CD14-positive monocyte (primary cell): Measurements from ENCODE around the gene MAPK4. TPM values are rescaled to one million over a fixed set of nuclear protein-coding genes. Genes with fewer than 3 reads are reported as not detected.

ENCODE experiments used
- DNase-seq, 3 donors: peaks; one replicate each; pipeline ENCODE4 v3.0.0-alpha.2; 2011 to 2022
- H2AFZ ChIP-seq: 2 replicates; pipeline ENCODE4 v1.6.0; 2012; ENCODE audit warnings: mild to moderate bottlenecking, low read depth, low read length, inconsistent platforms; ENCODE audit not compliant: insufficient read depth, poor library complexity, severe bottlenecking
- H3K27ac ChIP-seq, 2 donors: 1 replicate in 1 of 2; 2 replicates in 1 of 2; pipeline ENCODE4 v1.5.1; 2012 to 2013; ENCODE audit warnings: low read length in 2 of 2, control low read depth in 1 of 2, inconsistent platforms in 1 of 2, low read depth in 1 of 2, mild to moderate bottlenecking in 1 of 2
- H3K27me3 ChIP-seq, 2 donors: one replicate each; pipeline versions ENCODE4 v1.6.0 to v1.6.1; 2011 to 2013; ENCODE audit warnings: low read length in 2 of 2; ENCODE audit not compliant: control insufficient read depth in 2 of 2, insufficient read depth in 2 of 2
- H3K36me3 ChIP-seq, 2 donors: replicated peaks in 1 of 2; 1 replicate in 1 of 2; 2 replicates in 1 of 2; pipeline versions ENCODE4 v1.5.1 to v1.6.1; 2012 to 2013; ENCODE audit warnings: low read length in 2 of 2, control low read depth in 1 of 2, inconsistent platforms in 1 of 2, mild to moderate bottlenecking in 1 of 2; ENCODE audit not compliant: insufficient read depth in 2 of 2, control insufficient read depth in 1 of 2
- H3K4me1 ChIP-seq, 2 donors: 1 replicate in 1 of 2; 2 replicates in 1 of 2; pipeline versions ENCODE4 v1.5.1 to v1.6.1; 2012 to 2013; ENCODE audit warnings: low read length in 2 of 2, control low read depth in 1 of 2, inconsistent platforms in 1 of 2, mild to moderate bottlenecking in 1 of 2, moderate library complexity in 1 of 2; ENCODE audit not compliant: insufficient read depth in 2 of 2, control insufficient read depth in 1 of 2
- H3K4me2 ChIP-seq: replicated peaks from 2 replicates; pipeline ENCODE3; 2012; ENCODE audit warnings: low read length, moderate library complexity, mild to moderate bottlenecking; ENCODE audit not compliant: poor library complexity, severe bottlenecking; ENCODE audit errors: extremely low read depth
- H3K4me3 ChIP-seq, 3 experiments: fragments of 200-600 bp in 1 of 3; sonication (generic) in 1 of 3; replicated peaks in 1 of 3; 1 replicate in 2 of 3; 2 replicates in 1 of 3; pipeline ENCODE4 v1.5.1; 2011 to 2013; ENCODE audit warnings: low read length in 3 of 3, mild to moderate bottlenecking in 3 of 3, control low read depth in 2 of 3, low read depth in 2 of 3, inconsistent platforms in 1 of 3, moderate library complexity in 1 of 3
- H3K79me2 ChIP-seq: 2 replicates; pipeline ENCODE4 v1.6.0; 2012; ENCODE audit warnings: mild to moderate bottlenecking, control low read depth, inconsistent platforms, low read length, moderate library complexity; ENCODE audit not compliant: insufficient read depth
- H3K9ac ChIP-seq: 2 replicates; pipeline ENCODE4 v1.6.0; 2017; ENCODE audit warnings: low read length, mild to moderate bottlenecking; ENCODE audit not compliant: insufficient read depth, poor library complexity, severe bottlenecking
- H3K9me3 ChIP-seq, 2 donors: replicated peaks in 1 of 2; 1 replicate in 1 of 2; 2 replicates in 1 of 2; pipeline versions ENCODE4 v1.5.1 to v1.6.1; 2012 to 2013; ENCODE audit warnings: low read length in 2 of 2, control low read depth in 1 of 2; ENCODE audit not compliant: control insufficient read depth in 1 of 2, insufficient read depth in 1 of 2
- H4K20me1 ChIP-seq: 2 replicates; pipeline ENCODE4 v1.6.0; 2012; ENCODE audit warnings: mild to moderate bottlenecking, low read length, control low read depth, moderate library complexity; ENCODE audit not compliant: insufficient read depth
- H3K27ac Mint-ChIP-seq, 7 donors: one replicate each; pipeline ENCODE4 v1.8.0; 2020; ENCODE audit warnings: mild to moderate bottlenecking in 7 of 7, mixed read lengths in 7 of 7, moderate library complexity in 6 of 7, inconsistent platforms in 2 of 7
- H3K27me3 Mint-ChIP-seq, 3 donors: one replicate each; pipeline ENCODE4 v1.8.0; 2021 to 2022; ENCODE audit warnings: low read depth in 3 of 3, mild to moderate bottlenecking in 3 of 3, mixed read lengths in 3 of 3, moderate library complexity in 3 of 3, inconsistent platforms in 1 of 3
- H3K36me3 Mint-ChIP-seq, 2 donors: one replicate each; pipeline ENCODE4 v1.8.0; 2020; ENCODE audit warnings: mixed read lengths in 2 of 2, inconsistent platforms in 1 of 2, mild to moderate bottlenecking in 1 of 2
- H3K4me1 Mint-ChIP-seq: one replicate; pipeline ENCODE4 v1.8.0; 2020; ENCODE audit warnings: mild to moderate bottlenecking, mixed read lengths
- H3K4me3 Mint-ChIP-seq, 2 donors: one replicate each; pipeline ENCODE4 v1.8.0; 2020; ENCODE audit warnings: mild to moderate bottlenecking in 2 of 2, mixed read lengths in 2 of 2, moderate library complexity in 1 of 2
- H3K9me3 Mint-ChIP-seq, 7 donors: one replicate each; pipeline ENCODE4 v1.8.0; 2020 to 2022; ENCODE audit warnings: mixed read lengths in 7 of 7, mild to moderate bottlenecking in 6 of 7, moderate library complexity in 6 of 7, inconsistent platforms in 2 of 7
- CTCF ChIP-seq: fragments of 200-600 bp; IDR thresholded peaks from one replicate; pipeline ENCODE4 v1.8.0; 2022; ENCODE audit warnings: antibody characterized with exemption, mild to moderate bottlenecking
- WGBS: methylation state at CpG from one replicate; pipeline ENCODE4 v1.1.5; 2013; ENCODE audit warnings: missing lambda C conversion rate; ENCODE audit not compliant: insufficient coverage; 5-methylcytosine and 5-hydroxymethylcytosine counted together
- intact Hi-C, 2 donors: fragments of 100-400 bp; cut with micrococcal nuclease; formaldehyde crosslinking; loops; one replicate each; pipeline versions ENCODE4 v1.15.0 to v1.15.1; 2023
- polyA plus RNA-seq, 3 donors: library from polyadenylated mRNA; depleted of rRNA in 1 of 3; unstranded in 2 of 3; stranded (reverse) in 1 of 3; fragments of 300-500 nt in 2 of 3; fragments of >200 nt in 1 of 3; fragmentation: Illumina TruSeq in 2 of 3; gene quantifications; 1 replicate in 2 of 3; 2 replicates in 1 of 3; pipeline ENCODE4 v1.2.3, GENCODE V29; 2012 to 2021

Gene MAPK4
- polyA plus RNA-seq, 3 donors: not detected

GRCh38 chr18:50644807-50645206, 84.9 kb downstream of the MAPK4 start:
- Histone ChIP-seq H3K9me3 (no peaks in the 10 kb centered on the region), H3K79me2 (no peaks in the 10 kb centered on the region), H3K4me1 (no peaks in the 10 kb centered on the region), H4K20me1 (no peaks in the 10 kb centered on the region), H3K27ac (no peak overlapping the region), H3K9ac (no peak overlapping the region), H3K36me3 (no peaks in the 10 kb centered on the region), H2AFZ (no peak overlapping the region), H3K27me3 (no peaks in the 10 kb centered on the region), H3K4me3 (no peak overlapping the region), H3K4me2 (no peak overlapping the region)
- Mint-ChIP-seq H3K9me3 (no peaks in the 10 kb centered on the region), H3K27me3 (peaks cover 0 to 1% (median 0%) of the 10 kb centered on the region in 3 donors), H3K36me3 (no peaks in the 10 kb centered on the region), H3K27ac (no peak overlapping the region), H3K4me1 (no peaks in the 10 kb centered on the region), H3K4me3 (no peak overlapping the region)
- no peak for TF ChIP-seq CTCF
- intact Hi-C loops: no loop called here
- no peak for DNase-seq
- WGBS: 86% methylated on average over 6 of the region's 10 CpGs

- no peak for TF ChIP-seq CTCF
- peaks cover 0 to 3% (median 0%) of the 10 kb centered on the region in 7 donors for H3K9me3 Mint-ChIP-seq
- no peaks in the 10 kb centered on the region for H3K36me3 Mint-ChIP-seq
- Histone ChIP-seq H4K20me1 (no peaks in the 10 kb centered on the region), H3K27ac (no peak overlapping the region), H3K9me3 (no peaks in the 10 kb centered on the region), H3K9ac (no peak overlapping the region), H3K79me2 (no peaks in the 10 kb centered on the region), H2AFZ (no peak overlapping the region), H3K4me1 (no peaks in the 10 kb centered on the region), H3K36me3 (no peaks in the 10 kb centered on the region), H3K4me2 (no peak overlapping the region), H3K4me3 (no peak overlapping the region), H3K27me3 (no peaks in the 10 kb centered on the region)
- WGBS: 92% methylated on average over 7 of the region's 7 CpGs
- DNase-seq: no peak
- peaks cover 0 to 1% (median 0%) of the 10 kb centered on the region in 3 donors for H3K27me3 Mint-ChIP-seq
- no peak overlapping the region for H3K27ac Mint-ChIP-seq
- H3K4me1 Mint-ChIP-seq: no peaks in the 10 kb centered on the region
- no peak overlapping the region for H3K4me3 Mint-ChIP-seq
- intact Hi-C loops: no loop called here
These were observed 87.3 kb downstream of the MAPK4 start for GRCh38 chr18:50647237-50647636.
